OCI-LY1 (cell line): ENCODE measurements around the gene ZKSCAN8.

Source experiments
- EZH2 ChIP-seq: fragments of 200-600 bp; sonication (generic), shearing (Covaris generic); IDR thresholded peaks from 2 replicates; pipeline ENCODE4 v1.8.0; 2017; ENCODE audit warnings: borderline replicate concordance, mixed run types, mild to moderate bottlenecking, antibody characterized with exemption, low read length, moderate library complexity, mixed read lengths
- TF ChIP-seq, protein P1 (sequence below): fragments of 200-600 bp; sonication (generic), shearing (Covaris generic); IDR thresholded peaks from 2 replicates; pipeline ENCODE4 v1.5.1; 2017; ENCODE audit warnings: mild to moderate bottlenecking, antibody characterized with exemption, low read length, moderate library complexity, mixed read lengths

DNA sequence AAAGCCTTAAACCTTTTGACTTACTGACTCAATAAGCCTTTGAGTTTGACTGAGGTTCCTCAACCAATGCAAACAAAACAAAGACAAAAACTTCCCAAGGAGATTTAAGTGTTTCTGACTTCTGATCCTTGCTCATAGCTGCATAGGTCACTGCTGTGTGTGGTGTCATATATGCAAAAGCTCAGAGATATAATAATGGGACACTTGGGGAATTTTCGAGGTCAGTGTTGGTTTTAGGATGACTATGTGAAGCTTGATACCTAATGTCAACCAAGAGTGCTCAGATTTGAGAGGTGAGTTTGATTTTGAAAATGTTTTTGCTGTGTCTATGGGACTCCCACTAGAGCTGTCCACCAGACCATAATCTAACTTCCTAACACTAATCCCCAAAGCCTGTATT lies 26.2 kb downstream of the ZKSCAN8 start:
- TF ChIP-seq, protein P1, sequence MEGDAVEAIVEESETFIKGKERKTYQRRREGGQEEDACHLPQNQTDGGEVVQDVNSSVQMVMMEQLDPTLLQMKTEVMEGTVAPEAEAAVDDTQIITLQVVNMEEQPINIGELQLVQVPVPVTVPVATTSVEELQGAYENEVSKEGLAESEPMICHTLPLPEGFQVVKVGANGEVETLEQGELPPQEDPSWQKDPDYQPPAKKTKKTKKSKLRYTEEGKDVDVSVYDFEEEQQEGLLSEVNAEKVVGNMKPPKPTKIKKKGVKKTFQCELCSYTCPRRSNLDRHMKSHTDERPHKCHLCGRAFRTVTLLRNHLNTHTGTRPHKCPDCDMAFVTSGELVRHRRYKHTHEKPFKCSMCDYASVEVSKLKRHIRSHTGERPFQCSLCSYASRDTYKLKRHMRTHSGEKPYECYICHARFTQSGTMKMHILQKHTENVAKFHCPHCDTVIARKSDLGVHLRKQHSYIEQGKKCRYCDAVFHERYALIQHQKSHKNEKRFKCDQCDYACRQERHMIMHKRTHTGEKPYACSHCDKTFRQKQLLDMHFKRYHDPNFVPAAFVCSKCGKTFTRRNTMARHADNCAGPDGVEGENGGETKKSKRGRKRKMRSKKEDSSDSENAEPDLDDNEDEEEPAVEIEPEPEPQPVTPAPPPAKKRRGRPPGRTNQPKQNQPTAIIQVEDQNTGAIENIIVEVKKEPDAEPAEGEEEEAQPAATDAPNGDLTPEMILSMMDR, result no peak
- no peak for TF ChIP-seq EZH2
